ENCODE data around the gene MRPL36.
A peak's percentile ranks its signal among the peaks of the same experiment; 100 is the strongest.
"Not testable (repeated sequence)": the region's sequence is repeated elsewhere in the genome, so short reads cannot be mapped to it uniquely, and the experiment has no call there.

MRPL36 gene

GRCh38 chr5:1814183-1815020, 14.8 kb upstream of the MRPL36 start:
- DNase-seq, result no peak

- no peak for DNase-seq
These were observed 11.0 kb upstream of the MRPL36 start for GRCh38 chr5:1810581-1811101.

- no peak for DNase-seq
These were observed 9.9 kb upstream of the MRPL36 start for GRCh38 chr5:1809416-1810035.

GRCh38 chr5:1808439-1808838, 8.8 kb upstream of the MRPL36 start:
- DNase-seq, result no peak

GRCh38 chr5:1807451-1808185, 8.0 kb upstream of the MRPL36 start:
- no peak for DNase-seq

GRCh38 chr5:1806974-1807373, 7.3 kb upstream of the MRPL36 start:
- DNase-seq, result no peak

- DNase-seq, result no peak
These were observed 6.6 kb upstream of the MRPL36 start for GRCh38 chr5:1806199-1806598.

GRCh38 chr5:1805736-1806135, 6.1 kb upstream of the MRPL36 start:
- no peak for DNase-seq

- DNase-seq, result no peak
These were observed 5.7 kb upstream of the MRPL36 start for GRCh38 chr5:1805326-1805725.

GRCh38 chr5:1804001-1804690, 4.5 kb upstream of the MRPL36 start:
- no peak for DNase-seq

GRCh38 chr5:1803192-1803591, 3.6 kb upstream of the MRPL36 start:
- DNase-seq, result no peak

GRCh38 chr5:1801967-1802295, 2.3 kb upstream of the MRPL36 start:
- no peak for DNase-seq

- DNase-seq, result peak; percentile 68
These were observed 1.8 kb upstream of the MRPL36 start, which contains the start of gene NDUFS6 for GRCh38 chr5:1801222-1801966. NDUFS6 (plus strand) TSS chr5:1801407; CDS start chr5:1801418, 11 bp downstream.

- peak; percentile 68 for DNase-seq
These were observed 1.0 kb upstream of the MRPL36 start for GRCh38 chr5:1800472-1801221.

- DNase-seq, result no peak
These were observed 481 bp downstream of the MRPL36 start for GRCh38 chr5:1799110-1799601.

- DNase-seq, result not testable (repeated sequence)
These were observed 1.0 kb downstream of the MRPL36 start for GRCh38 chr5:1798589-1798988.

- no peak for DNase-seq
These were observed 1.8 kb downstream of the MRPL36 start for GRCh38 chr5:1797855-1798254.

GRCh38 chr5:1797103-1797800, 2.4 kb downstream of the MRPL36 start:
- no peak for DNase-seq

GRCh38 chr5:1796371-1797102, 3.1 kb downstream of the MRPL36 start:
- DNase-seq, result no peak

- no peak for DNase-seq
These were observed 3.7 kb downstream of the MRPL36 start for GRCh38 chr5:1795931-1796330.
